ENCODE results near the gene OGFOD3. TPM values are rescaled to one million over a fixed set of nuclear protein-coding genes. Genes with fewer than 3 reads are reported as not detected.
"Not testable (repeated sequence)": the region's sequence is repeated elsewhere in the genome, so short reads cannot be mapped to it uniquely, and the experiment has no call there.

OGFOD3 gene
- total RNA-seq, 1 donor from 2014 or later = 25.5 TPM

DNA sequence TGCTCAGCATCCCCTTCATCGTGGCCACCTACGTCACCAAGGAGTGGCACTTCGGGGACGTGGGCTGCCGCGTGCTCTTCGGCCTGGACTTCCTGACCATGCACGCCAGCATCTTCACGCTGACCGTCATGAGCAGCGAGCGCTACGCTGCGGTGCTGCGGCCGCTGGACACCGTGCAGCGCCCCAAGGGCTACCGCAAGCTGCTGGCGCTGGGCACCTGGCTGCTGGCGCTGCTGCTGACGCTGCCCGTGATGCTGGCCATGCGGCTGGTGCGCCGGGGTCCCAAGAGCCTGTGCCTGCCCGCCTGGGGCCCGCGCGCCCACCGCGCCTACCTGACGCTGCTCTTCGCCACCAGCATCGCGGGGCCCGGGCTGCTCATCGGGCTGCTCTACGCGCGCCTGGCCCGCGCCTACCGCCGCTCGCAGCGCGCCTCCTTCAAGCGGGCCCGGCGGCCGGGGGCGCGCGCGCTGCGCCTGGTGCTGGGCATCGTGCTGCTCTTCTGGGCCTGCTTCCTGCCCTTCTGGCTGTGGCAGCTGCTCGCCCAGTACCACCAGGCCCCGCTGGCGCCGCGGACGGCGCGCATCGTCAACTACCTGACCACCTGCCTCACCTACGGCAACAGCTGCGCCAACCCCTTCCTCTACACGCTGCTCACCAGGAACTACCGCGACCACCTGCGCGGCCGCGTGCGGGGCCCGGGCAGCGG is 43.6 kb downstream of the OGFOD3 start:
- no peak overlapping the region for H3K27ac ChIP-seq
- intact Hi-C loops (cut with DNase I) = no loop called here
- peaks cover 10% of the 10 kb centered on the region for H3K4me1 ChIP-seq
- H3K36me3 ChIP-seq = no peaks in the 10 kb centered on the region
- TF ChIP-seq POLR2AphosphoS5 (IDR thresholded peaks at IDR 0.05; ENCODE audit: insufficient read depth in 1 of 2, low read depth in 1 of 2) (no peak), POLR2A (IDR thresholded peaks at IDR 0.05) (no peak)
- TF ChIP-seq, protein P1, sequence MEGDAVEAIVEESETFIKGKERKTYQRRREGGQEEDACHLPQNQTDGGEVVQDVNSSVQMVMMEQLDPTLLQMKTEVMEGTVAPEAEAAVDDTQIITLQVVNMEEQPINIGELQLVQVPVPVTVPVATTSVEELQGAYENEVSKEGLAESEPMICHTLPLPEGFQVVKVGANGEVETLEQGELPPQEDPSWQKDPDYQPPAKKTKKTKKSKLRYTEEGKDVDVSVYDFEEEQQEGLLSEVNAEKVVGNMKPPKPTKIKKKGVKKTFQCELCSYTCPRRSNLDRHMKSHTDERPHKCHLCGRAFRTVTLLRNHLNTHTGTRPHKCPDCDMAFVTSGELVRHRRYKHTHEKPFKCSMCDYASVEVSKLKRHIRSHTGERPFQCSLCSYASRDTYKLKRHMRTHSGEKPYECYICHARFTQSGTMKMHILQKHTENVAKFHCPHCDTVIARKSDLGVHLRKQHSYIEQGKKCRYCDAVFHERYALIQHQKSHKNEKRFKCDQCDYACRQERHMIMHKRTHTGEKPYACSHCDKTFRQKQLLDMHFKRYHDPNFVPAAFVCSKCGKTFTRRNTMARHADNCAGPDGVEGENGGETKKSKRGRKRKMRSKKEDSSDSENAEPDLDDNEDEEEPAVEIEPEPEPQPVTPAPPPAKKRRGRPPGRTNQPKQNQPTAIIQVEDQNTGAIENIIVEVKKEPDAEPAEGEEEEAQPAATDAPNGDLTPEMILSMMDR (IDR thresholded peaks at IDR 0.05) = no peak
- H3K9me3 ChIP-seq = no peaks in the 10 kb centered on the region
- DNase-seq (ENCODE audit: extremely low spot score in 2 of 2) = no peak
- H3K27me3 ChIP-seq = no peaks in the 10 kb centered on the region
- H3K4me3 ChIP-seq = no peak overlapping the region

DNA sequence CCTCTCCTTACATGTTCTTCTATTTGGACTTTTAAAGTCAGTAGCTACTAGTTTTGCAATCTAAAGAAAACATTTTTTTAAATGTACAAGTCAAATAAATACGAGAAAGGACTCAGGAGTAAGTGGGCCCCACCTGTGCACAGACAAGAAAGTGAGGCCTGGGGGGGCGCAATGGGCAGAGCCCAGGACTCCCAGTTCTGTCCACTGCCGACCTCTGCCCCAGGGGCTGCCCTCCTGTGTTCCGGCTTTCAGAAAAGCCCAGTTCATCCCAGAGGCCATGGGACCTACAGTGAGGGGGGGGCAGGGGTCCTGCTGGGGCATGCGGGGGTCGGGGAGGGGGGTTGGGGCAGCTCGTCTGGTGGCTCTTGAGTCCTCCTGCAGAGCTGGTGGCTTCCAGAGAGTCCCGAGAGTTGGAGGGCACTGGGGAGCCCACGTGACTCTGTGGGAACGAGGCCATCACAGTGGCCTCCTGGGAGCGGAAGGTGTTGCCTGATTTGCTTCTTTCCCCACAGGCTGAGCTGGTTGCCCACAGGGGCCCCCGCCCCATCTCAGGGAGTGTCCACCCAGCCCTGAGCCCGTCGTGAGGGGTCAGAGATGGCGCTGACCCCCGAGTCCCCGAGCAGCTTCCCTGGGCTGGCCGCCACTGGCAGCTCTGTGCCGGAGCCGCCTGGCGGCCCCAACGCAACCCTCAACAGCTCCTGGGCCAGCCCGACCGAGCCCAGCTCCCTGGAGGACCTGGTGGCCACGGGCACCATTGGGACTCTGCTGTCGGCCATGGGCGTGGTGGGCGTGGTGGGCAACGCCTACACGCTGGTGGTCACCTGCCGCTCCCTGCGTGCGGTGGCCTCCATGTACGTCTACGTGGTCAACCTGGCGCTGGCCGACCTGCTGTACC is 44.4 kb downstream of the OGFOD3 start:
- no peak for TF ChIP-seq POLR2A (IDR thresholded peaks at IDR 0.05)
- TF ChIP-seq POLR2AphosphoS5 (IDR thresholded peaks at IDR 0.05; ENCODE audit: insufficient read depth in 1 of 2, low read depth in 1 of 2) = no peak
- TF ChIP-seq, protein P1 (IDR thresholded peaks at IDR 0.05) = no peak

DNA sequence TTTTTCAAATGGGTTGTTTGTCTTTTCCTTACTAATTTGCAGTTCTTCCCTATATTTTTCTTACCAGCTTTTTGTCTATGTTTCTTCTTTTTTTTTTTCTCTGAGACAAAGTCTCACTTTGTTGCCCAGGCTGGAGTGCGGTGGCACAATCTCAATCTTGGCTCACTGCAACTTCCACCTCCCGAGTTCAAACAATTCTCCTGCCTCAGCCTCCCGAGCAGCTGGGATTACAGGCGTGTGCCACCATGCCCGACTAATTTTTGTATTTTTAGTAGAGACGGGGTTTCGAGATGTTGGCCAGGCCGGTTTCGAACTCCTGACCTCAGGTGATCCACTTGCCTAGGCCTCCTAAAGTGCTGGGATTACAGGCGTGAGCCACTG is 45.3 kb downstream of the OGFOD3 start:
- H3K4me3 ChIP-seq; DNase-seq (ENCODE audit: extremely low spot score in 2 of 2); H3K27me3 ChIP-seq; intact Hi-C loops (cut with DNase I); H3K27ac ChIP-seq; H3K36me3 ChIP-seq; H3K9me3 ChIP-seq; H3K4me1 ChIP-seq: not testable (repeated sequence)

More for the DNA sequence above, 44.4 kb downstream of the OGFOD3 start:
- intact Hi-C loops (cut with DNase I) = no loop called here
- H3K4me1 ChIP-seq = peaks cover 10% of the 10 kb centered on the region
- H3K9me3 ChIP-seq = no peaks in the 10 kb centered on the region
- no peak overlapping the region for H3K4me3 ChIP-seq
- no peaks in the 10 kb centered on the region for H3K27me3 ChIP-seq
- no peaks in the 10 kb centered on the region for H3K36me3 ChIP-seq
- no peak for DNase-seq (ENCODE audit: extremely low spot score in 2 of 2)
- no peak overlapping the region for H3K27ac ChIP-seq

DNA sequence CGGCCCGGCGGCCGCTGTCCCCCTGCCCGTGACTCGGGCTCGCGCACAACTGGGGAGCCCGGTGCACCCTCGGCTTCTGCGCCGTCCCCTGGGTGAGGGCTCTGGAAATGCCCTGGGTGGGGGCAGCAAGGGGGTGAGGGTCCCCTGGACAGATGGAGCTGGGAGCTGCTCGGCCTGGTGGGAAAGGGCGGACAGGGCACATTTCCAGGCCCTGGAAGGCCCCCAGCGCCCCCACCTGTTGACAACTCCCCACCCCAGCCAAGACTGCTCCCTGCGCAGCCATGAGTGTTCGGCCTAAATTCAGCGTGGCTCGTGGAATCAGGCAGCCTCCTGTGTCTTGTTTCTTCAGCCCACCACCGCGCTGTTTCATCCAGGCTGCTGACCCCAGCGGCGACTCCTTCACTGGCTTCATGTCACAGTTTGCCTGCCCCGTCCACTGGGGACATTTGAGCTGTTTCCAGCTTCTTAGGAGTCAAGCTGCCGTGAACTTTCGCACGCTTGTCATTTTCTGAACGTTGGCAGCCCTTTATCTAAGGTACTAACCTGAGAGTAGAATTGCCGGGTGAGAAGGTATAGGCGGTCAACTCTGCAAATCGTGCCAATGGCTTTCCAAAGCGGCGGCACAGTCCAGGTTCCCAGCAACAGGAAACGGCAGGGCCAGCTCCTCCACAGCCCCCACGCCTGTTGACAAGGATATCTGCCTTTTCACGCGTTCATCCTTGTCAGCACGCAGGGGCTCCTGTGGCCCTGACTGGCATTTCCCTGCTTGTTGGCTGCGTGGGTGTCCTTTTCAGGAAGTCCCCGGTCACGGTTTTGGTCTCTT is 45.9 kb downstream of the OGFOD3 start:
- Histone ChIP-seq H3K9me3 (no peaks in the 10 kb centered on the region), H3K4me3 (no peak overlapping the region), H3K4me1 (peaks cover 10% of the 10 kb centered on the region), H3K27me3 (no peaks in the 10 kb centered on the region), H3K27ac (no peak overlapping the region), H3K36me3 (no peaks in the 10 kb centered on the region)
- no peak for TF ChIP-seq POLR2A (IDR thresholded peaks at IDR 0.05)
- intact Hi-C loops (cut with DNase I) = no loop called here
- DNase-seq (ENCODE audit: extremely low spot score in 2 of 2) = no peak

DNA sequence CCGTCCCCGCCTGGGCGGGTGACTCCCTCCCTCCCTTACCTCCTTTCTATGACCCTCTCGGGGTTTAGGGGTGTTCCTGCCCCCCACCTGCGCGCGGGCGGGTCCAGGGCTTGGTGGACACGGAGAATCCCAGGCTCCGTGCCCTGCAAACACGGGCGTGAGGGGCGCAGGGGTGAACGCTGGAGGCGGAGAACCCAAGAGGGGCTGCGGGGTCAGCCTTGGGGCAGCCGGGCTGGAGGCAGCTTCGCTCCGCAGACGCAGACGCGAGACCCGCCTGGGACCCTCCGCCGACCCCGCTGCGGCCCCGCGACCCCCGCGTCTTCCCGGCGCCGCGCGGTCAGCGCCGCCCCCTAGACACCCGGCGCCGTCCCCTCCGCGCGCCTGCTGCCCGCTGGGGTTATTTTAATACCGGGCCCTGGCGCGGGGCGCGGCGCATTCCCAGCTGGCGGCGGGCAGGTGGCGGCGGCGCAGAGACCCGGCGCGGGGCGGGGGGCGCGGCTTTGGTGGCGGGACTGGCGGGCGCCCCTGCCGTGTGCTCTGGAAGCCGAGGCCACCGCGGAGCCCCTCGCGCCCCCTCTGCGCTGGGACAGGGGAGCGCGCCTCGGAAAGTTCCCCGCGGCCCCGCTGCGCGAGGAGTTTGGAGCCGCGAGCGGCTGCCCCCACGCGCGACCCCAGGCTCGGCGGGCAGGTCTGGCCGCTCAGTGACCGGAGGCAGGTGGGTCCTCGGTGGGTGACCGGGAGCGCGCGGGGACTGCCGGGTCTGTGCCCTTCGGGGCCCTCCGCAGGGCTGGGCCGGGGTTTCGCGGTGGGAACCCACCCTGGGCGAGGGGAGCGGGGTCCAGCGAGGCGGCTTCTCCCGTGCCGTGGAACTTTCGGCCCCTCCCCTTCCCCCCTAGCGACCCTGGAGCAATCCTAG is 46.8 kb downstream of the OGFOD3 start, which contains the start of gene UTS2R:
UTS2R (plus strand) TSS at position 433 of the 916 bp plus-strand sequence. CDS start 2,560 bp downstream, outside the sequence.
- Histone ChIP-seq H3K4me3 (peak within 1 kb of the TSS; percentile 1 to 22), H3K36me3 (no peaks in the 10 kb centered on the region), H3K27me3 (no peaks in the 10 kb centered on the region), H3K4me1 (peaks cover 10% of the 10 kb centered on the region), H3K27ac (no peak within 1 kb of the TSS), H3K9me3 (no peaks in the 10 kb centered on the region)
- intact Hi-C loops (cut with DNase I) = no loop called here
- TF ChIP-seq, protein P1 (IDR thresholded peaks at IDR 0.05) = no peak
- no peak for TF ChIP-seq POLR2AphosphoS5 (IDR thresholded peaks at IDR 0.05; ENCODE audit: insufficient read depth in 1 of 2, low read depth in 1 of 2)
- DNase-seq (ENCODE audit: extremely low spot score in 2 of 2) = no peak

Data from vagina (tissue), 2 donors.